Panc1 (cell line): ENCODE data around the gene SCAMP4.

Source experiments
- POLR2AphosphoS5 ChIP-seq: IDR thresholded peaks from 2 replicates; pipeline ENCODE4 v1.6.1; 2012; ENCODE audit warnings: mild to moderate bottlenecking, low read depth, low read length, moderate library complexity
- SIN3A ChIP-seq: IDR thresholded peaks from 2 replicates; pipeline ENCODE4 v1.6.1; 2012; ENCODE audit warnings: low read depth, mild to moderate bottlenecking, low read length, moderate library complexity, borderline replicate concordance; ENCODE audit not compliant: insufficient read depth
- TF ChIP-seq, protein P1 (sequence below): fragments of 450-650 bp; IDR thresholded peaks from 2 replicates; pipeline ENCODE4 v1.5.1; 2017; ENCODE audit warnings: mild to moderate bottlenecking
- TF ChIP-seq, protein P2 (sequence below), 2 experiments: IDR thresholded peaks; 2 replicates each; pipeline ENCODE4 v1.6.1; 2011 to 2012; ENCODE audit warnings: low read depth in 2 of 2, control low read depth in 1 of 2, low read length in 1 of 2, mild to moderate bottlenecking in 1 of 2, moderate library complexity in 1 of 2; ENCODE audit not compliant: insufficient read depth in 1 of 2

DNA sequence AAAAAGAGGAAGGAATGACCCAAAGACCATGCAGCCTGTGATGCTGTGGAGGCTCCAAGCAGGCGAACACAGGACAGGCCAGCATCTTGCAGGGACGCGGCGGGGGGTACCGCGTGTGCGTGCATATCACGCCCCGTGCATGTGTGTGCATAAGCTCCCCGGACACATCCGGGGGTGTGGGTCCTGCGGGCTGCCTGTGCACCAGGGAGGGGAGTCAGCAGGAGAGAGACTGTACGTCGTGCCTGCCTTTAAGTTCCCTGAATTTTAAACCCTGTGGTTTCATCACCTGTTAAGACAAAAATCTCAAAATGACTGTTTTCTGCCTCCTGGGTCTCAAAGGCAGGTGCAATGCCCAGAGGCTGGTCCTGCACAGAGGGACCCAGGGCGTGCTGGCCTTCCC lies 16.6 kb downstream of the SCAMP4 start:
- TF ChIP-seq, protein P1, sequence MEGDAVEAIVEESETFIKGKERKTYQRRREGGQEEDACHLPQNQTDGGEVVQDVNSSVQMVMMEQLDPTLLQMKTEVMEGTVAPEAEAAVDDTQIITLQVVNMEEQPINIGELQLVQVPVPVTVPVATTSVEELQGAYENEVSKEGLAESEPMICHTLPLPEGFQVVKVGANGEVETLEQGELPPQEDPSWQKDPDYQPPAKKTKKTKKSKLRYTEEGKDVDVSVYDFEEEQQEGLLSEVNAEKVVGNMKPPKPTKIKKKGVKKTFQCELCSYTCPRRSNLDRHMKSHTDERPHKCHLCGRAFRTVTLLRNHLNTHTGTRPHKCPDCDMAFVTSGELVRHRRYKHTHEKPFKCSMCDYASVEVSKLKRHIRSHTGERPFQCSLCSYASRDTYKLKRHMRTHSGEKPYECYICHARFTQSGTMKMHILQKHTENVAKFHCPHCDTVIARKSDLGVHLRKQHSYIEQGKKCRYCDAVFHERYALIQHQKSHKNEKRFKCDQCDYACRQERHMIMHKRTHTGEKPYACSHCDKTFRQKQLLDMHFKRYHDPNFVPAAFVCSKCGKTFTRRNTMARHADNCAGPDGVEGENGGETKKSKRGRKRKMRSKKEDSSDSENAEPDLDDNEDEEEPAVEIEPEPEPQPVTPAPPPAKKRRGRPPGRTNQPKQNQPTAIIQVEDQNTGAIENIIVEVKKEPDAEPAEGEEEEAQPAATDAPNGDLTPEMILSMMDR: no peak
- TF ChIP-seq POLR2AphosphoS5 (no peak), SIN3A (no peak)
- TF ChIP-seq, protein P2, sequence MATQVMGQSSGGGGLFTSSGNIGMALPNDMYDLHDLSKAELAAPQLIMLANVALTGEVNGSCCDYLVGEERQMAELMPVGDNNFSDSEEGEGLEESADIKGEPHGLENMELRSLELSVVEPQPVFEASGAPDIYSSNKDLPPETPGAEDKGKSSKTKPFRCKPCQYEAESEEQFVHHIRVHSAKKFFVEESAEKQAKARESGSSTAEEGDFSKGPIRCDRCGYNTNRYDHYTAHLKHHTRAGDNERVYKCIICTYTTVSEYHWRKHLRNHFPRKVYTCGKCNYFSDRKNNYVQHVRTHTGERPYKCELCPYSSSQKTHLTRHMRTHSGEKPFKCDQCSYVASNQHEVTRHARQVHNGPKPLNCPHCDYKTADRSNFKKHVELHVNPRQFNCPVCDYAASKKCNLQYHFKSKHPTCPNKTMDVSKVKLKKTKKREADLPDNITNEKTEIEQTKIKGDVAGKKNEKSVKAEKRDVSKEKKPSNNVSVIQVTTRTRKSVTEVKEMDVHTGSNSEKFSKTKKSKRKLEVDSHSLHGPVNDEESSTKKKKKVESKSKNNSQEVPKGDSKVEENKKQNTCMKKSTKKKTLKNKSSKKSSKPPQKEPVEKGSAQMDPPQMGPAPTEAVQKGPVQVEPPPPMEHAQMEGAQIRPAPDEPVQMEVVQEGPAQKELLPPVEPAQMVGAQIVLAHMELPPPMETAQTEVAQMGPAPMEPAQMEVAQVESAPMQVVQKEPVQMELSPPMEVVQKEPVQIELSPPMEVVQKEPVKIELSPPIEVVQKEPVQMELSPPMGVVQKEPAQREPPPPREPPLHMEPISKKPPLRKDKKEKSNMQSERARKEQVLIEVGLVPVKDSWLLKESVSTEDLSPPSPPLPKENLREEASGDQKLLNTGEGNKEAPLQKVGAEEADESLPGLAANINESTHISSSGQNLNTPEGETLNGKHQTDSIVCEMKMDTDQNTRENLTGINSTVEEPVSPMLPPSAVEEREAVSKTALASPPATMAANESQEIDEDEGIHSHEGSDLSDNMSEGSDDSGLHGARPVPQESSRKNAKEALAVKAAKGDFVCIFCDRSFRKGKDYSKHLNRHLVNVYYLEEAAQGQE (IDR thresholded peaks at IDR 0.05; ENCODE audit: insufficient read depth in 1 of 2, low read depth in 2 of 2, low read length in 1 of 2): no peak
